ENCODE data around the gene ROBO4. TPM values are rescaled to one million over a fixed set of nuclear protein-coding genes. Genes with fewer than 3 reads are reported as not detected.

ROBO4 gene
- total and polyA plus RNA-seq, 2 experiments from 2014 or later, result 0.53 to 1.3 TPM

DNA sequence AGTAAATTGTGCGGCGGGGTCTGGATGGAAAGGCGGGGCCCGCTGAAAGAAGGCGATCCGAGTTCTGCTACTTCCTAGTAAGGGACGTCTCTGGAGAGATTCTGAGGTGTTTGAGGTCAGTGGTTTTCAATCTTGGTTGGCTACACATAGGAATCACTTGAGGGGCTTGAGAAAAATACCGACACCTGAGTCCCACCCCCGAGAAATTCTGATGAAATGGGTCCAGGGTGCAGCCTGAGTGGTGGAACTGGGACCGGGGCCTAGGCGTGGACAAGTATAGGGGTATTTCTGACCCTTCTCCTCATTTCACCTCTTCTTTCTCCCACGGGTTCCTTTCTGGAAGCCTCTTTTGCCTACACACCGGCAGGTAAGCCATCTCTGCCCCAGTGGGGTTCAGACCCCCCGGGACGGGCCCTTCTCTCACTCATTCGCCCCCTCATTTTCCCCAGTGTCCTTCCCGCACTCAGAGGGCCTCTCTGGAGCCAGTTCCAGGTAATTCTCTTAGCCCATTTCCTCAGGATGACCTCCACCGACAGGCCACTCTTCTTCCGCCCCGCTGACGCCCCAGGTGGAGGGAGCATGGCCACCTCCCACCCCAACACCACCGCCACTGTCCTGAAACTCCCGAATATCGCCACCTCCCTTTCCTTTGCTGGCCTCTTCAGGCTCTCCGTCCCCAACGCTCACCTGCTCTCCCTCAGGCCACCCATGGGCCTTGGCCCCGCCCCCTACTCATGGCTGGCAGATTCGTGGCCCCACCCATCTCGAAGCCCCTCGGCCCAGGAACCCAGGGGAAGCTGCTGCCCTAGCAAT is 20.6 kb downstream of the ROBO4 start:
- TF ChIP-seq EZH2phosphoT487 (IDR thresholded peaks at IDR 0.05; ENCODE audit: insufficient read depth, low read depth), result no peak
- TF ChIP-seq EZH2 (IDR thresholded peaks at IDR 0.05; ENCODE audit: insufficient read depth, poor library complexity, severe bottlenecking), result no peak
- H3K4me1 ChIP-seq (ENCODE audit: insufficient read depth), result no peaks in the 10 kb centered on the region
- H3K27ac ChIP-seq, result peak overlapping the region; percentile 79; the same call in 1 of the 2 replicates

DNA sequence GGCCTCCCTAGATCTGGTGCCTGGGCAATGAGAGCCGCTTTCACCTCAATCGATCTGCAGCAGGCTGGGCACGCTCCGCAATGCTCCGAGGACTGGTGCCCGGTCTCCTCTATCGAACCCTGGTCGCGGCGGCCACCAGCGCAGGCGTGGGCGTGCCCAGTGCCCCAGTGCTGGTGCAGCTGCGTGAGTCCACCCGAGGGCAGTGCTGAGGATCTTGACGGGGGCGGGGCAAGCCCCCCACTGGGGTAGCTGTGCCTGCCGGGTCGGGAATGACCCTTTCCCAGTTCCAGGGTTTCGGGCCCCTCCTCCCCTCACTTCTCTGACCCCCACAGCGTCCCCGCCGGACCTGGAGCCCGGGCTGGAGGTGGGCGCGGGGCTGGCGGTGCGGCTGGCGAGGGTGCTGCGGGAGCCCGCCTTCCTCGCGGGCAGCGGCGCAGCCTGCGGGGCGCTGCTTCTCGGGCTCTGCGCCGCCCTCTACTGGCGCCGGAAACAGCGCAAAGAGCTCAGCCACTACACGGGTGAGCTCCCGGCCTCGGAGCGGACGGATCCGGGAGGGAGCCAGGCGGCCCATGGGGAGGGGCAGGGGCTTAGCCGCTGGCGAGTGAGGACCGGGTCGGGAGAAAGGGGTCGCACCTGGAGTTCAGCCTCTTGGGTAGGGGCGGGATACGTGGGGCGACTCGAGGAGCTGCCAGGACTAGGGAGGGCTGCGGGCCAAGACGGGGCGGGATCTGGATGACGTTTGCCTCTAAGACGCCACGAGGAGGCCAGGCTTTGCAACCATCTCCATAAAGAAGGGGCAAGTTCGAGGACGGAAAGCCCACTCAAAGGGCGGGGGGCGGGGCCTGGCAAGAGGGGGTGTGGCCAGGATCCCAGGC is 21.5 kb downstream of the ROBO4 start:
- peak; percentile 94 for DNase-seq
- peaks cover 14% of the 10 kb centered on the region for H3K27me3 ChIP-seq (replicated peaks; ENCODE audit: insufficient read depth)
- peak overlapping the region; percentile 90 for H2AFZ ChIP-seq
- peak overlapping the region; percentile 79 for H3K27ac ChIP-seq
- H3K79me2 ChIP-seq (ENCODE audit: insufficient read depth), result no peaks in the 10 kb centered on the region
- no peaks in the 10 kb centered on the region for H3K9me2 ChIP-seq (ENCODE audit: insufficient read depth)
- no peaks in the 10 kb centered on the region for H3F3A ChIP-seq (ENCODE audit: insufficient read depth)
- H3K4me3 ChIP-seq, result peak overlapping the region; percentile 79
- peak overlapping the region; percentile 85 for H3K4me2 ChIP-seq (ENCODE audit: unreplicated experiment)
- H3K4me1 ChIP-seq (ENCODE audit: insufficient read depth), result no peaks in the 10 kb centered on the region
- in situ Hi-C loops (cut with MboI), result no loop called here
- no peaks in the 10 kb centered on the region for H3K36me3 ChIP-seq (ENCODE audit: low read depth)
- H3K9me3 ChIP-seq (ENCODE audit: low read depth), result no peaks in the 10 kb centered on the region
- no peaks in the 10 kb centered on the region for H4K20me1 ChIP-seq (ENCODE audit: insufficient read depth)
- peak overlapping the region; percentile 88 for H3K9ac ChIP-seq
- 1% methylated on average over 59 to 69 of the region's 69 CpGs for WGBS, 2 experiments (ENCODE audit: low coverage in 1 of 2, low lambda C conversion rate in 2 of 2, missing lambda C conversion rate in 2 of 2)
- no peak for TF ChIP-seq EZH2 (IDR thresholded peaks at IDR 0.05; ENCODE audit: insufficient read depth, poor library complexity, severe bottlenecking)

More for the DNA sequence above, 20.6 kb downstream of the ROBO4 start:
- Histone ChIP-seq H3K79me2 (ENCODE audit: insufficient read depth) (no peaks in the 10 kb centered on the region), H3K9ac (peak overlapping the region; percentile 88), H3K9me3 (ENCODE audit: low read depth) (no peaks in the 10 kb centered on the region), H3K4me3 (peak overlapping the region; percentile 79), H3K36me3 (ENCODE audit: low read depth) (no peaks in the 10 kb centered on the region), H3K27me3 (replicated peaks; ENCODE audit: insufficient read depth) (peaks cover 6% of the 10 kb centered on the region; the same call in 1 of the 2 replicates), H3K4me2 (ENCODE audit: unreplicated experiment) (peak overlapping the region; percentile 85), H4K20me1 (ENCODE audit: insufficient read depth) (no peaks in the 10 kb centered on the region), H3K9me2 (ENCODE audit: insufficient read depth) (no peaks in the 10 kb centered on the region), H2AFZ (peak overlapping the region; percentile 90), H3F3A (ENCODE audit: insufficient read depth) (no peaks in the 10 kb centered on the region)
- no peak for DNase-seq
- in situ Hi-C loops (cut with MboI), result no loop called here
- WGBS, 2 experiments (ENCODE audit: low coverage in 1 of 2, low lambda C conversion rate in 2 of 2, missing lambda C conversion rate in 2 of 2), result 30 to 32% methylated on average over 29 to 30 of the region's 30 CpGs

DNA sequence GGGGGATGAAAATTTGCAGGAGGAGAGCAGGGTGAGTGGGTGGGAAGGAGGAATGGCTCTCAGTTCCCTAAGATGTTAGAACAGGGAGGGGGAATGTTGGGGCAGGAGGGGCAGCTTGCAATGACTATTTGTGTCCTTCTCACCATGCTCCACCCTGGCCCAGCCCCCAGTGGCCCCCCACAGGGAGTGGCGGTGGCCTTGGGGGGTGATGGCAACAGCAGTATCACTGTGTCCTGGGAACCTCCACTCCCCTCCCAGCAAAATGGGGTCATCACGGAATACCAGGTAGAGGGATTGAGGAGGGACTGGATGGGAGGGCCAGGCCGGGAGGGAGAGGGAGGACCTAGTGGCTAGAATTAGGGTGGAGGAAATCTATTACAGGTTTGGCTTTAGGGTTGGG is 22.3 kb downstream of the ROBO4 start:
- H3K36me3 ChIP-seq (ENCODE audit: low read depth), result no peaks in the 10 kb centered on the region
- no peaks in the 10 kb centered on the region for H3K9me2 ChIP-seq (ENCODE audit: insufficient read depth)
- no peaks in the 10 kb centered on the region for H3K79me2 ChIP-seq (ENCODE audit: insufficient read depth)
- H3K27me3 ChIP-seq (replicated peaks; ENCODE audit: insufficient read depth), result peaks cover 22% of the 10 kb centered on the region
- in situ Hi-C loops (cut with MboI), result no loop called here
- H3K4me2 ChIP-seq (ENCODE audit: unreplicated experiment), result peak overlapping the region; percentile 85
- WGBS, 2 experiments (ENCODE audit: low coverage in 1 of 2, low lambda C conversion rate in 2 of 2, missing lambda C conversion rate in 2 of 2), result 80 to 87% methylated on average over 3 of the region's 3 CpGs
- no peaks in the 10 kb centered on the region for H3F3A ChIP-seq (ENCODE audit: insufficient read depth)
- no peak overlapping the region for H3K27ac ChIP-seq
- no peaks in the 10 kb centered on the region for H3K4me1 ChIP-seq (ENCODE audit: insufficient read depth)
- no peaks in the 10 kb centered on the region for H3K9me3 ChIP-seq (ENCODE audit: low read depth)
- DNase-seq, result no peak
- no peaks in the 10 kb centered on the region for H4K20me1 ChIP-seq (ENCODE audit: insufficient read depth)
- H3K4me3 ChIP-seq, result no peak overlapping the region
- TF ChIP-seq EZH2 (IDR thresholded peaks at IDR 0.05; ENCODE audit: insufficient read depth, poor library complexity, severe bottlenecking) (no peak), EZH2phosphoT487 (IDR thresholded peaks at IDR 0.05; ENCODE audit: insufficient read depth, low read depth) (no peak)
- peak overlapping the region; percentile 90 for H2AFZ ChIP-seq
- no peak overlapping the region for H3K9ac ChIP-seq

DNA sequence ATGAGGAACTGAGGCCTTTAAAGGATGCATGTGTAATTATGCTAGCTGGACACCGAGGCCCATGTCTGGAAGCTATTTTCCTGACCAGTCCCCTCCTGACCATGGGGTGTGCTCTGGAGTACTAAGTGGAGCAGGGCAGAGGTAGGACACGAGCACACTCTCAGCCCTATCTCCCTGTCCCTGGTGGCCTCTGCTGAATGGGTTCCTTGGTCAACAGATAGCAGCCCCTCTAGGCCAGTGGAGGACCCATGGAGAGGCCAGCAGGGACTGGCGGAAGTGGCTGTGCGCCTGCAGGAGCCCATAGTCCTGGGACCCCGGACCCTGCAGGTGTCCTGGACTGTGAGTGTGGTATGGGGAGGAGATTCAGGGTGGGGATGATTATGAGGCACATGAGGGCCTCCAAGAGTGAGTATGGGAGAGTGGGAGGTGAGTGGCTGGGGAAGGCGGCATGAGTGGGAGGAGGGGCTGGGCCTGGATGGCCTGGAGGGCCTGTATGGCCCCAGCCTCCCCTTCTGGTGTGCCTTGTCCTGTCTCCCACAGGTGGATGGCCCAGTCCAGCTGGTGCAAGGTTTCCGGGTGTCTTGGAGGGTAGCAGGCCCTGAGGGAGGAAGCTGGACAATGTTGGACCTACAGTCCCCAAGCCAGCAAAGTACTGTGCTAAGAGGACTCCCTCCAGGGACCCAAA is 23.0 kb downstream of the ROBO4 start:
- Histone ChIP-seq H3K27ac (no peak overlapping the region), H2AFZ (no peak overlapping the region), H3K4me2 (ENCODE audit: unreplicated experiment) (no peak overlapping the region), H4K20me1 (ENCODE audit: insufficient read depth) (no peaks in the 10 kb centered on the region), H3K4me1 (ENCODE audit: insufficient read depth) (no peaks in the 10 kb centered on the region), H3K9me2 (ENCODE audit: insufficient read depth) (no peaks in the 10 kb centered on the region), H3K27me3 (replicated peaks; ENCODE audit: insufficient read depth) (peaks cover 29% of the 10 kb centered on the region), H3K9me3 (ENCODE audit: low read depth) (no peaks in the 10 kb centered on the region), H3F3A (ENCODE audit: insufficient read depth) (no peaks in the 10 kb centered on the region), H3K36me3 (ENCODE audit: low read depth) (no peaks in the 10 kb centered on the region), H3K4me3 (no peak overlapping the region), H3K9ac (no peak overlapping the region), H3K79me2 (ENCODE audit: insufficient read depth) (no peaks in the 10 kb centered on the region)
- DNase-seq, result no peak
- in situ Hi-C loops (cut with MboI), result loop anchor here (25.0 kb wide), 1 partner anchor 462 kb away; the partner anchor contains the start of gene OR8B4
- no peak for TF ChIP-seq EZH2 (IDR thresholded peaks at IDR 0.05; ENCODE audit: insufficient read depth, poor library complexity, severe bottlenecking)
- TF ChIP-seq EZH2phosphoT487 (IDR thresholded peaks at IDR 0.05; ENCODE audit: insufficient read depth, low read depth), result no peak
- WGBS, 2 experiments (ENCODE audit: low coverage in 1 of 2, low lambda C conversion rate in 2 of 2, missing lambda C conversion rate in 2 of 2), result 91 to 95% methylated on average over 7 of the region's 7 CpGs
